Smooth muscle cell (in vitro differentiated cells): Measurements from ENCODE around the gene ENOSF1. TPM values are rescaled to one million over a fixed set of nuclear protein-coding genes. Genes with fewer than 3 reads are reported as not detected.
"Not testable (repeated sequence)": the region's sequence is repeated elsewhere in the genome, so short reads cannot be mapped to it uniquely, and the experiment has no call there.

ENCODE experiments used
- DNase-seq: peaks from one replicate; lab custom pipeline; 2025; ENCODE audit not compliant: unreplicated experiment; lab: John Stamatoyannopoulos, UW
- H2AFZ ChIP-seq: fragments of 200-600 bp; sonication (generic); 2 replicates; pipeline ENCODE4 v1.6.0; 2016; ENCODE audit warnings: antibody characterized with exemption, low read depth, mild to moderate bottlenecking
- H3F3A ChIP-seq: fragments of 200-600 bp; sonication (generic); 2 replicates; pipeline ENCODE4 v1.6.0; 2017; ENCODE audit warnings: antibody characterized with exemption, low read depth
- H3K27ac ChIP-seq: fragments of 200-600 bp; sonication (generic); 2 replicates; pipeline ENCODE4 v1.5.1; 2016; ENCODE audit warnings: low read depth, mild to moderate bottlenecking
- H3K27me3 ChIP-seq: fragments of 200-600 bp; sonication (generic); 2 replicates; pipeline ENCODE4 v1.6.1; 2016; ENCODE audit warnings: low read depth, mild to moderate bottlenecking
- H3K36me3 ChIP-seq: fragments of 200-600 bp; sonication (generic); 2 replicates; pipeline ENCODE4 v1.5.1; 2016; ENCODE audit warnings: low read depth
- H3K4me1 ChIP-seq: fragments of 200-600 bp; sonication (generic); 2 replicates; pipeline ENCODE4 v1.5.1; 2016; ENCODE audit warnings: low read depth
- H3K4me2 ChIP-seq: fragments of 200-600 bp; sonication (generic); 2 replicates; pipeline ENCODE4 v1.6.0; 2016; ENCODE audit warnings: mild to moderate bottlenecking
- H3K4me3 ChIP-seq: fragments of 200-600 bp; sonication (generic); 2 replicates; pipeline ENCODE4 v1.5.1; 2016; ENCODE audit warnings: mild to moderate bottlenecking
- H3K79me2 ChIP-seq: fragments of 200-600 bp; sonication (generic); 2 replicates; pipeline ENCODE4 v1.6.0; 2016; ENCODE audit warnings: low read depth, mild to moderate bottlenecking
- H3K9ac ChIP-seq: fragments of 200-600 bp; sonication (generic); 2 replicates; pipeline ENCODE4 v1.6.0; 2016; ENCODE audit warnings: low read depth
- H3K9me3 ChIP-seq: fragments of 200-600 bp; sonication (generic); replicated peaks from 2 replicates; pipeline ENCODE4 v1.5.1; 2016; ENCODE audit warnings: low read depth
- H4K20me1 ChIP-seq: fragments of 200-600 bp; sonication (generic); 2 replicates; pipeline ENCODE4 v1.6.0; 2016; ENCODE audit warnings: low read depth
- CTCF ChIP-seq: fragments of 200-600 bp; sonication (generic); IDR thresholded peaks from 2 replicates; pipeline ENCODE4 v1.5.1; 2017; ENCODE audit warnings: borderline replicate concordance, mild to moderate bottlenecking, antibody characterized with exemption; ENCODE audit not compliant: insufficient read depth, poor library complexity, severe bottlenecking
- WGBS: methylation state at CpG from one replicate; pipeline ENCODE4 v1.1.7; 2016; ENCODE audit warnings: low lambda C conversion rate; 5-methylcytosine and 5-hydroxymethylcytosine counted together
- polyA plus RNA-seq: library from polyadenylated mRNA; unstranded; fragments of >200 nt; fragmentation: Nextera tagmentation; extraction: Ambion mirVana; gene quantifications from 2 replicates; pipeline ENCODE4 v1.2.1, GENCODE V29; 2016
- total RNA-seq: library from RNA; depleted of rRNA; stranded (reverse); fragments of >200 nt; gene quantifications from 2 replicates; pipeline ENCODE4 v1.2.3, GENCODE V29; 2014

The ENOSF1 gene, protein sequence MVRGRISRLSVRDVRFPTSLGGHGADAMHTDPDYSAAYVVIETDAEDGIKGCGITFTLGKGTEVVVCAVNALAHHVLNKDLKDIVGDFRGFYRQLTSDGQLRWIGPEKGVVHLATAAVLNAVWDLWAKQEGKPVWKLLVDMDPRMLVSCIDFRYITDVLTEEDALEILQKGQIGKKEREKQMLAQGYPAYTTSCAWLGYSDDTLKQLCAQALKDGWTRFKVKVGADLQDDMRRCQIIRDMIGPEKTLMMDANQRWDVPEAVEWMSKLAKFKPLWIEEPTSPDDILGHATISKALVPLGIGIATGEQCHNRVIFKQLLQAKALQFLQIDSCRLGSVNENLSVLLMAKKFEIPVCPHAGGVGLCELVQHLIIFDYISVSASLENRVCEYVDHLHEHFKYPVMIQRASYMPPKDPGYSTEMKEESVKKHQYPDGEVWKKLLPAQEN
- total RNA-seq (12.4 and 17.7 TPM in 2 replicates), polyA plus RNA-seq (6.6 and 14.4 TPM in 2 replicates)

GRCh38 chr18:712401-713134, at the start of gene ENOSF1:
TSS of gene ENOSF1 (minus strand) at chr18:712630. CDS start at chr18:712587, 43 bp downstream.
- H4K20me1 ChIP-seq, result no peaks in the 10 kb centered on the region
- peaks cover 4% of the 10 kb centered on the region for H3K4me1 ChIP-seq
- 8% methylated on average over 85 of the region's 91 CpGs for WGBS
- H3K36me3 ChIP-seq, result no peaks in the 10 kb centered on the region
- peak; percentile 71 for TF ChIP-seq CTCF
- peak within 1 kb of the TSS; percentile 54 for H3K27ac ChIP-seq
- H3F3A ChIP-seq, result peaks cover 10% of the 10 kb centered on the region
- H3K27me3 ChIP-seq, result no peaks in the 10 kb centered on the region
- H3K4me3 ChIP-seq, result peak within 1 kb of the TSS; percentile 79
- H3K9me3 ChIP-seq, result no peaks in the 10 kb centered on the region
- peak within 1 kb of the TSS; percentile 61 for H2AFZ ChIP-seq
- peak; percentile 61 for DNase-seq
- H3K4me2 ChIP-seq, result peak within 1 kb of the TSS; percentile 90
- H3K9ac ChIP-seq, result peak within 1 kb of the TSS; percentile 51
- peaks cover 8% of the 10 kb centered on the region for H3K79me2 ChIP-seq

DNA sequence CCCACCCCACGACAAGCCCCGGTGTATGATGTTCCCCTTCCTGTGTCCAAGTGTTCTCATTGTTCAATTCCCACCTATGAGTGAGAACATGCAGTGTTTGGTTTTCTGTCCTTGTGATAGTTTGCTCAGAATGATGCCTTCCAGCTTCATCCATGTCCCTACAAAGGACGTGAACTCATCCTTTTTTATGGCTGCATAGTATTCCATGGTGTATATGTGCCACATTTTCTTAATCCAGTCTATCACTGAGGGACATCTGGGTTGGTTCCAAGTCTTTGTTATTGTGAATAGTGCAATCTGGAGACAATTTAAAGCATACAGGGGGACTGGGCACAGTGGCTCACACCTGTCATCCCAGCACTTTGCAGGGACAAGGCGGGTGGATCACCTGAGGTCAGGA, 47.4 kb upstream of the ENOSF1 start:
- Histone ChIP-seq H3K79me2 (peaks cover 51% of the 10 kb centered on the region), H4K20me1 (peaks cover 73% of the 10 kb centered on the region)
- not testable (repeated sequence) for H3K27ac ChIP-seq, H2AFZ ChIP-seq, DNase-seq, H3K9ac ChIP-seq, H3K9me3 ChIP-seq, H3K4me1 ChIP-seq, H3K27me3 ChIP-seq, H3K4me2 ChIP-seq, H3F3A ChIP-seq, H3K36me3 ChIP-seq, H3K4me3 ChIP-seq
- WGBS, result 100% methylated on average over 4 of the region's 4 CpGs

DNA sequence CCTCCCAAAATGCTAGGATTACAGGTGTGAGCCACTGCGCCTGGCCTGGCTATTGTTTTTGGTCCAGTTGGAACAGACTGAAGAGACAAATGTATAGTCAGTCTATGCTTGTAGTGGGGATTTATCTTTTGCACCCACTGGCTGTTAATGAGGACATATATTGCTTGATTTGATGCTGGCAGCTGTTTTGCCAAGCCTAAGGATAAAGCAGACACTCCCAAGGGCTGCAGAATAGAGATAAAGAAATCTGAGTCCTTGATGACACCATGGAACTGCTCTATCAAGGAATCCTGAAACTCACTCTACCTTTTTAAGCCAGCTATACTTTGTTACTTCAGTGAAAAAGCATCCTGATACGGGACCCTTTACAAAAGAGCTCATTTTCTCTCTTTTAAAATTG, 43.1 kb upstream of the ENOSF1 start:
- Histone ChIP-seq H4K20me1 (peaks cover 38% of the 10 kb centered on the region), H3K4me1 (no peaks in the 10 kb centered on the region), H3K4me3 (no peak overlapping the region), H3K4me2 (no peak overlapping the region), H3F3A (no peaks in the 10 kb centered on the region), H3K79me2 (peaks cover 25% of the 10 kb centered on the region), H3K36me3 (no peaks in the 10 kb centered on the region), H3K27me3 (no peaks in the 10 kb centered on the region), H3K27ac (no peak overlapping the region), H2AFZ (no peak overlapping the region), H3K9me3 (no peaks in the 10 kb centered on the region), H3K9ac (no peak overlapping the region)
- no peak for DNase-seq
- WGBS, result 66% methylated on average over 2 of the region's 2 CpGs
- TF ChIP-seq CTCF, result no peak

- WGBS, result 92% methylated on average over 1 of the region's 1 CpG
- no peak for DNase-seq
- Histone ChIP-seq H3K27me3 (no peaks in the 10 kb centered on the region), H3K27ac (no peak overlapping the region), H3K36me3 (no peaks in the 10 kb centered on the region), H4K20me1 (peaks cover 30% of the 10 kb centered on the region), H3K9ac (no peak overlapping the region), H3F3A (no peaks in the 10 kb centered on the region), H3K4me1 (no peaks in the 10 kb centered on the region), H2AFZ (no peak overlapping the region), H3K79me2 (peaks cover 19% of the 10 kb centered on the region), H3K4me2 (no peak overlapping the region), H3K9me3 (no peaks in the 10 kb centered on the region), H3K4me3 (no peak overlapping the region)
- TF ChIP-seq CTCF, result no peak
These were observed 42.2 kb upstream of the ENOSF1 start for GRCh38 chr18:754656-755055.
